Tongue (tissue), 2 donors: Measurements from ENCODE around the gene LPP. TPM values are rescaled to one million over a fixed set of nuclear protein-coding genes. Genes with fewer than 3 reads are reported as not detected.

ENCODE experiments used
- DNase-seq: peaks from one replicate; pipeline ENCODE4 v3.0.0-alpha.2; 2015
- total RNA-seq: library from RNA; depleted of rRNA; stranded (reverse); fragments of >200 nt; gene quantifications from one replicate; pipeline ENCODE4 v1.2.3, GENCODE V29; 2014

The LPP gene
- total RNA-seq, 1 donor from 2014 or later, result 59.4 TPM

DNA sequence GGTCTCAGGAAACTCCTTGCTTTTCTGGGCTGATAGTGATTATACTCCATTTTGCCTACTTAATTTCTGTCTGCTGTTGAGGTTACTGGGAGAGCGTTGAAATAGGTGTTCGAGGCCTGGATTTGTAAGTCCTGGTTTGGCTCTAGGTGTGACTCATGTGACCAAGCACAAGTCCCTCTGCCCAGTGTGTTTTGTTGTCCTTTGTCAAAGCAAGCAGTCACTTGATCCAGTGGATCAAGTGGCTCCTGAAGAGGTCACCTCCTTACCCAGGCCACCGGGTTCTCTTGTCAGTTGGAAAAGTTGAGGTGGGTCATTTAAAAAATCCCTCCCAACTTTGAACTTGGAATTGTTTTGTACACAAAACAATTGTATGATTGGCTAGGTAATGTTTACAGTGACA lies 70.0 kb downstream of the LPP start:
- DNase-seq, result no peak

DNA sequence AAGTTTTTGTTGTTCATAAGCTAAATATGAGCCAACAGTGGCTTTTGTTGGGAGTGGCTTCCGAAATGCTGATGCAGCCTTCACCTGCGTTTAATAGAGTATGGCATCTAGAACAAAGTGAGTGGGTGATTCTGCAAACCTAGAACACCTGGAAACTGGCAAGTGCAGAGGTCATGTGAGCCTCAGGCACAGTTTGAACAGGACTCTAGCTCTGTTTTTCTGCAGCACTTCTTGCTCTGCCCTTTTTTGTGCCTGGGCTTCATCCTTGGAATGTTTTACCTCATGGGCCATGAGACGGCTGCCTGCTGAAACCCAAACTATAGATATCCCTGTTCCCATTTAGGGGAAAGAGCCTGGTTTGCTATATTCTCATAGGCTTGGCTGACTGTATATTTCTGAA lies 73.5 kb downstream of the LPP start:
- no peak for DNase-seq

GRCh38 chr3:188229177-188229576 lies 75.2 kb downstream of the LPP start:
- DNase-seq, result no peak

- DNase-seq, result no peak
Observed at GRCh38 chr3:188229726-188230125, 75.8 kb downstream of the LPP start.

DNA sequence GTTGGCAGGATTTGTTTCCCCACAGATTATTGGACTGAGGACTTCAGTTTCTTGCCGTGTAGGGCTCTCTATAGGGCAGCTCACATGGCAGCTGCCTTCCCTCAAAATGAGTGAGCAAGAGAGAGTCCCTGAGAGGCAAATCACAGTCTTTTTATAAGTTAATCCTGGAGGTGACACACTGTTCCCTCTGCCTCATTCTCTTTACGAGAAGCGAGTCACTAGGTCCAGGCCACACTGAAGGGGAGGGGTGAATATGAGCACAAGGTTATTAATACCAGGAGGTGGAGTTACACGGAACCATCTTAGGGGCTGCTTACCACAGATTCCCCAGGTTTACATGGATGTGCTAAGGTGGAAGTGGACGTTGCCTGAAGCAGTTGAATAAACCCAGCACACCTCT lies 77.0 kb downstream of the LPP start:
- no peak for DNase-seq

GRCh38 chr3:188231456-188231855 lies 77.5 kb downstream of the LPP start:
- no peak for DNase-seq

DNA sequence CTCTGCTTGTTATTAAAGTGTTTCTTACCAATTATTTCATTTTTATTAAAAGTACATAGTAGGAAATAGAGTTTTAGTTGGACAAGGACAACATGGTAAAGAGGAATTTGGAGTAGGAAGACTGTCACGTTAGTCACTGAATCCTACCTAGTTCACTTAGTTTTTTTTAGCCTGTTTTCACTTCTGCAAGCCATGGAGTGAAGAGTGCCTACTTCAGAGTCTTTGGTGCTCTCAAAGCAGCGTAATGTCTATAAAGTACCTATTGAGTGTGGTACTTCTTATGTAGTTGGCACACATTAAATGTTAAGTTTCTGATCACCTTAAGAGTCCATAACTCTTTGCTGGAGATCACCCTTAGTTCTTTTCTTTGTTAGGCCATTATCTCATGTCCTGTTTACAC lies 78.7 kb downstream of the LPP start:
- no peak for DNase-seq

- DNase-seq, result no peak
Observed at GRCh38 chr3:188233320-188233719, 79.4 kb downstream of the LPP start.

DNA sequence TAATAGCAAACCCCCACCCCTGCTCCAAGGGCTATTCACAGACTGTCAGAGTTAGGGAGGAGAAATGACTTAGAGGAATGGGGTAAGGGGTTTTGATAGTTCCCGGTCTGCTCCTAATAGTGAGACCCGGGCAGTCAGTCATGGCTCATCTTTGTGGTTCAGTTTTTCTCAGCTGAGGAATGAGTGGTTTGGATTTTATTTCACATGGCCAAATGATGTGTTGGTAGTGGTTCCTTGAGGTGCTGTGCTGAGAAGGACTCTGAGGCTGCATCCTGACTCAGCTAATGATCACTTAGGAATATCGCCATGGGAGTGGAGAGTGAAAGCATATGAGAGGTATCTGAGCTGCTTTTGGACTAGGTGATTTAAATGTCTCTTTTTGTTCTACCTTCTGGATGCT lies 80.2 kb downstream of the LPP start:
- DNase-seq, result no peak

GRCh38 chr3:188236271-188236670 lies 82.3 kb downstream of the LPP start:
- no peak for DNase-seq

GRCh38 chr3:188239035-188239434 lies 85.1 kb downstream of the LPP start:
- DNase-seq, result no peak

DNA sequence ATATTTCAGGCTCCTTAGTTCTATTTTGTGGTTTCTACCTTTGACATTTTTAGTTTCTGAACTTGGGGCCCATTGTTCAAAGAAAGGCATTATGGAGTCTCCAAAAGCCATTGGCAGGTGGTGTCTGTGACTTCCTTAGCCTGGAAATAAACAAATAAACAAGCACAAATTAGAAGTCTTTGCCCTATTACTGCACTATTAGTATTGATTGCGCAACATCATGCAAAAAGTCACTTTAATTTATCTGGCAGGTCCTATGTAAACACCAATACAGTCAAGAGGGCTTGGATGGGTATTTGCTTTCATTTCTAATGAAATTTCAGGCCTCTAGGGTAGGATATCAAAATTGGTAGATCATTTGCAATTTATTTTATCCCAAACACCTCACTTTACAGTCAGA lies 85.6 kb downstream of the LPP start:
- DNase-seq, result no peak

DNA sequence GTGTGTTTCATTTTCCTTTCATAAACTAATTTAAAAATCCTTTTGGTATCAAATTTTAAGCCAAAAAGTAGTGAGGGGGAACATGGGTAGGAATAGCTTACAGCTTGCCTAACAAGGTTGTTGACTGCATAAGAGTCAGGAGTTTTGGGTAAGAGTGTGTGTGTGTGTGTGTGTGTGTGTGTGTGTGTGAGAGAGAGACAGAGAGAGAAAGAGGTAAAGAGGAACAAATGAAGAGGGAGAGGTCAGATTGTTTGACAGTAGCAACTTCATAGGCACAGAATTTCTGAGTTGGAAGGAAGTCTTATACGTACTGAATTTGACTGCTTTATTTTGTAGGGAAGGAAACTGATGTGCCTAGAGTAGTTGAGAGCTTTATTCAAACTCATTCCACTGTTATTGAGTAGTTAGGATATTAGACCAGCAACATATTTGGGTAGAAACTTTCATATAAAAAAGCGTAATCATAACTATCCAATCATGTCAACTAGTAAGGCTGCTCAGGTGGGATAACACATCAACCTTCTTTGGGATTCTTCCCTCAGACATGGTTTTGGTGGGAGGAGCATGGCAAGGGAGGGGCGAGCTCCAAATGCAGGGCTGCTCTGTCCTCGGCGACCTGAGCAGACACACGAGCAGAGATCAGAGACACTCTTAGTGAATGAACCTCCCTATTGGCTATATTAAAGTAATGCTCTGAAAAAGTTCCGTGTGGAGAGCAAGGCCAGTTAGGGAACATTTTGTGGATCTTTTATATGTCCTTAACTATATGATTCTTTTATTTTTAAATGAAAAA lies 86.4 kb downstream of the LPP start:
- DNase-seq, result no peak

DNA sequence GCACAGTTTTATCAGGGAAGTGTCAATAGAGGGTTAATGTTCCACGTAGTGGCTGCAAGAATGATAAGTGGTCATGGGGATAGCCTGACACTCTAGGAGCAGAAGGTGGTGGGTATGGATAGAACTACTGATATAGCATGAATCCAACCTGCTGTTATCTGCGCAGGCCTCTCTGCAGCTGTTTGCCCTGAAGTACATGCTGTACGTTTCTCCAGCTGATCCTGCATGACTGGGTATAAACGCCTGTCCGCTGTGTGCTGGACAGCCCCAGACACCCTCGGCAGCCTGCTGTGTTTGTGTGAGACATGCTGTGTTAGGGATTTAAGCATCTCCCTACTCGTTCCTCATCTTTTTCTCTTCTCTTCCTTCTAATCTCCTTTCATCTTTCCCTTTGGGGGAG lies 87.1 kb downstream of the LPP start:
- peak; percentile 88 for DNase-seq

GRCh38 chr3:188241883-188242282 lies 87.9 kb downstream of the LPP start:
- no peak for DNase-seq

DNA sequence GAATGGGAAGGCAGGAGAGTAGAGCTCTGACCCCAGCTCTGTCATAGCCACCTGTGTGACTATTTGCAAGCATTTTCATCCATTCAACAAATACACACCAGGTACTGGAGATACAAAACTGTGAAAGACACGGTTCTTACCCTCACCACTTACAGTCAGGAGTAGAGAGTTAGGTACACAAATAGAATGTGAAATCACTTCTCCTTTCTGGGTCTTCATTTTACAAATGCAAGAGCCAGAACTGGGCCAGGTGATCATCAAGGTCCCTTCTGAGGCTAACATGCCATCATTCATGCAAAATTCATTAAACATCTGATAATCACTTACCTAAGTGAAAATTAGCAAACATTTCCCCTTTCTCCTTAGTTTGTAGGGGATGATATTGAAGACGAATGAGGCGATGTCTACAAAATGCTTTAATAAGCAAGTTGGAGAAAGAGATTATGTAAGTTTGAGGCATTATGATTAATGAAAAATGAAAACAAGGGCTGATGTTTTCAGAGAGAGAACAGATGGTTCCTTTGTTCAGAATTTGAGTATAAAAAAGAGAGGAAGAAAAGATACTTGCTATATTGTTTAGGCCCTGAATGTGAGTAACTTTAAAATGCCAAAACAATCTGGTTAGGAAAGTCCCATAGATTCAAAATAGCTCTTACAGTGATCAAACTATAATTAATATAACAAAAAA lies 88.6 kb downstream of the LPP start:
- no peak for DNase-seq

- no peak for DNase-seq
Observed at GRCh38 chr3:188243124-188243795, 89.3 kb downstream of the LPP start.

- DNase-seq, result no peak
Observed at GRCh38 chr3:188244395-188244861, 90.5 kb downstream of the LPP start.

GRCh38 chr3:188246905-188247304 lies 92.9 kb downstream of the LPP start:
- no peak for DNase-seq

DNA sequence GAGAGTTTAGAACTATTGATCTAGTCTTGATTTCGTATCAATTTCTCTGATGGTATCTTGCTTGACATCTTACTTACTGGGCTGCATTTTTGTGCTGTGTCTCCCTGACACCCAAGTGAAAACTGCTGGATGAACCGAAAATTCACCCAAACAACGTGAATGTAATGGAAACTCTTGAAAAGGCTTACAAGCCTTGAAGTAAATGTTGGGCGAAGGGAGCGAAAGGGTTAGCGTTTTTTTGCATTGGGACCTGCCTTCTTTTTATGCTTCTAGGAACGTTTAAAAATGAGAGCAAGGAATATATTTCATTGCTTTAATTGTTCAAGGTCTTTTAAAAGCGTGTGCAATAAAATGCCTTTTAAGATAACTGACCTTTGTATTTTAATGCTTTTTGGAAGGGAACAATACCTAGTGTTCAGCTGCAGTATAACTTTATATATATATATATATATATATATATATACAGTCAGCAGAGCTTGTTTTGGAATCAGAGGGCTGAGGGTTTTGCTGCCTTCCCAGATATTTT lies 94.1 kb downstream of the LPP start:
- no peak for DNase-seq

- DNase-seq, result no peak
Observed at GRCh38 chr3:188253123-188253793, 99.3 kb downstream of the LPP start.

DNA sequence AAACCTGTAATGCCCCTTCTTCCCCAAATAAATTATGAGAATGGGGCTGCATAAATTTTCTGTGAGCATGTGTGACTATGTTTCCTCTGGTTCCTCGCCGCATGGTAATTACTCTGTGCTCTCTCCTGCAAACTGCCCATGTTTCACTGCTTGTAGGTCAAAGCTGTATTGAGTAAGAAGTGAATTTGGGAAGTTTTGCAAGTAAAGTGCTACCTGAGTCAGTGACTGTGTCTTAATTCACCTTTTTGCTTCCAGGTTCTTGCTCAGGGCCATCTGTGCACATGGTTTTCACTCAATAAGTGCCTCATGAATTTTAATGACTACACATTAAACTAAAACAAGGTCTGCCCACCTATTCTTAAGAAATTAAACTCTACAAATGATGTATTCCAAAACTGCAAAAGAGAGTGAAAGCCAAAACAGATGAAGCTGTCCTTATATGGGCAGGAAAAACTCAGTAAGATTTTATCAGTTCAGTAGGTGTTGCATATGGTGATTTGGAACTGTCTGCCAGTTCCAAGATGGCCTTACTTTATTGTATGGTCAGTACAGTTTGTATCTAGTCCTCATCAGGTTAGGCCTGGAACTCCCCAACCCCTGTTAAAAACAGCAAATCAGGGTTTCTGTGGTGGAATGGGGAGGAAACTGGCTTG lies 100.0 kb downstream of the LPP start:
- DNase-seq, result no peak
